OCI-LY7 (cell line): ENCODE results near the gene BMPER.

ENCODE experiments used
- CTCF ChIP-seq: fragments of 200-600 bp; sonication (generic); conservative IDR thresholded peaks from 2 replicates; pipeline ENCODE4 v1.5.1; 2014; ENCODE audit warnings: mild to moderate bottlenecking, antibody characterized with exemption, low read length, moderate library complexity, mixed read lengths
- EZH2phosphoT487 ChIP-seq: fragments of 200-600 bp; sonication (generic); IDR thresholded peaks from 2 replicates; pipeline ENCODE4 v1.6.1; 2018; ENCODE audit warnings: low read depth, borderline replicate concordance, mild to moderate bottlenecking, mixed run types, antibody characterized with exemption, low read length, moderate library complexity, mixed read lengths

- TF ChIP-seq CTCF (no peak), EZH2phosphoT487 (no peak)
These were observed 12.0 kb upstream of the BMPER start for GRCh38 chr7:33893377-33893776.
